Neuronal stem cell (in vitro differentiated cells): ENCODE measurements around the gene DOCK9.
"Not testable (repeated sequence)": the region's sequence is repeated elsewhere in the genome, so short reads cannot be mapped to it uniquely, and the experiment has no call there.

Experiments used
- DNase-seq: peaks from one replicate; pipeline ENCODE4 v3.0.0-alpha.2; 2013; ENCODE audit warnings: low spot score
- H2AFZ ChIP-seq: one replicate; pipeline ENCODE4 v1.6.1; 2013; ENCODE audit warnings: mild to moderate bottlenecking, low read length, inconsistent platforms
- H2AK5ac ChIP-seq: 2 replicates; pipeline ENCODE4 v1.6.1; 2013; ENCODE audit warnings: low read depth, mild to moderate bottlenecking, inconsistent platforms, low read length, moderate library complexity, mixed read lengths
- H2BK120ac ChIP-seq: 2 replicates; pipeline ENCODE4 v1.6.1; 2013; ENCODE audit warnings: low read depth, mild to moderate bottlenecking, inconsistent platforms, low read length, moderate library complexity, mixed read lengths
- H2BK12ac ChIP-seq: one replicate; pipeline ENCODE4 v1.6.1; 2013; ENCODE audit warnings: low read length, inconsistent platforms
- H2BK15ac ChIP-seq: 2 replicates; pipeline ENCODE4 v1.6.1; 2013; ENCODE audit warnings: mild to moderate bottlenecking, low read length, inconsistent platforms, mixed read lengths
- H2BK5ac ChIP-seq: one replicate; pipeline ENCODE4 v1.6.1; 2013; ENCODE audit warnings: inconsistent platforms, mild to moderate bottlenecking, low read length, moderate library complexity
- H3K14ac ChIP-seq: one replicate; pipeline ENCODE4 v1.6.1; 2013; ENCODE audit warnings: low read length, inconsistent platforms
- H3K18ac ChIP-seq: 2 replicates; pipeline ENCODE4 v1.6.1; 2013; ENCODE audit warnings: low read length, inconsistent platforms
- H3K23ac ChIP-seq: 2 replicates; pipeline ENCODE4 v1.6.1; 2013; ENCODE audit warnings: low read depth, mild to moderate bottlenecking, mixed read lengths, low read length, inconsistent platforms; ENCODE audit not compliant: poor library complexity
- H3K27ac ChIP-seq: replicated peaks from 3 replicates; pipeline ENCODE4 v1.5.1; 2013; ENCODE audit warnings: low read length, inconsistent platforms
- H3K27me3 ChIP-seq, 3 experiments: 2 replicates each; pipeline ENCODE4 v1.6.1; 2013; ENCODE audit warnings: low read length in 3 of 3, mild to moderate bottlenecking in 2 of 3, inconsistent platforms in 1 of 3, low read depth in 1 of 3, mixed read lengths in 1 of 3, moderate library complexity in 1 of 3; ENCODE audit not compliant: control insufficient read depth in 3 of 3, insufficient read depth in 3 of 3
- H3K36me3 ChIP-seq, 2 donors: replicated peaks in 1 of 2; 2 replicates each; pipeline ENCODE4 v1.6.1; 2013; ENCODE audit warnings: low read length in 2 of 2; ENCODE audit not compliant: control insufficient read depth in 2 of 2, insufficient read depth in 2 of 2
- H3K4ac ChIP-seq: 2 replicates; pipeline ENCODE4 v1.6.1; 2013; ENCODE audit warnings: inconsistent platforms, mild to moderate bottlenecking, low read length, moderate library complexity
- H3K4me1 ChIP-seq, 2 donors: 1 replicate in 1 of 2; 2 replicates in 1 of 2; pipeline ENCODE4 v1.6.1; 2013; ENCODE audit warnings: low read length in 2 of 2, low read depth in 1 of 2; ENCODE audit not compliant: control insufficient read depth in 2 of 2, insufficient read depth in 1 of 2
- H3K4me2 ChIP-seq: one replicate; pipeline ENCODE4 v1.6.1; 2013; ENCODE audit warnings: mild to moderate bottlenecking, low read length, inconsistent platforms; ENCODE audit not compliant: insufficient read depth, poor library complexity, severe bottlenecking
- H3K4me3 ChIP-seq, 2 donors: 2 replicates each; pipeline ENCODE4 v1.5.1; 2013; ENCODE audit warnings: low read length in 2 of 2, mild to moderate bottlenecking in 2 of 2, inconsistent platforms in 1 of 2, moderate library complexity in 1 of 2
- H3K79me1 ChIP-seq: one replicate; pipeline ENCODE4 v1.6.1; 2013; ENCODE audit warnings: low read depth, mild to moderate bottlenecking, inconsistent platforms, low read length, moderate library complexity
- H3K9ac ChIP-seq: one replicate; pipeline ENCODE4 v1.6.1; 2013; ENCODE audit warnings: mild to moderate bottlenecking, low read depth, low read length, inconsistent platforms; ENCODE audit not compliant: poor library complexity
- H3K9me3 ChIP-seq, 2 donors: replicated peaks in 1 of 2; 2 replicates each; pipeline versions ENCODE3 to v1.6.1; 2013; ENCODE audit warnings: low read length in 2 of 2, mild to moderate bottlenecking in 2 of 2, inconsistent platforms in 1 of 2, low read depth in 1 of 2, mixed read lengths in 1 of 2, moderate library complexity in 1 of 2; ENCODE audit not compliant: control insufficient read depth in 2 of 2, insufficient read depth in 1 of 2
- H4K8ac ChIP-seq: one replicate; pipeline ENCODE4 v1.6.1; 2013; ENCODE audit warnings: low read depth, mild to moderate bottlenecking, inconsistent platforms, low read length, moderate library complexity
- H4K91ac ChIP-seq: one replicate; pipeline ENCODE4 v1.6.1; 2013; ENCODE audit warnings: low read length, low read depth, mild to moderate bottlenecking, inconsistent platforms; ENCODE audit not compliant: poor library complexity
- WGBS, 2 donors: extraction: QIAGEN DNeasy Blood & Tissue Kit; methylation state at CpG; one replicate each; pipeline ENCODE4 v1.1.7; 2013; ENCODE audit warnings: missing lambda C conversion rate in 2 of 2, mixed read lengths in 1 of 2; ENCODE audit not compliant: insufficient read length in 2 of 2, insufficient replicate concordance in 1 of 2; ENCODE audit errors: extremely low coverage in 2 of 2; 5-methylcytosine and 5-hydroxymethylcytosine counted together

Gene DOCK9

DNA sequence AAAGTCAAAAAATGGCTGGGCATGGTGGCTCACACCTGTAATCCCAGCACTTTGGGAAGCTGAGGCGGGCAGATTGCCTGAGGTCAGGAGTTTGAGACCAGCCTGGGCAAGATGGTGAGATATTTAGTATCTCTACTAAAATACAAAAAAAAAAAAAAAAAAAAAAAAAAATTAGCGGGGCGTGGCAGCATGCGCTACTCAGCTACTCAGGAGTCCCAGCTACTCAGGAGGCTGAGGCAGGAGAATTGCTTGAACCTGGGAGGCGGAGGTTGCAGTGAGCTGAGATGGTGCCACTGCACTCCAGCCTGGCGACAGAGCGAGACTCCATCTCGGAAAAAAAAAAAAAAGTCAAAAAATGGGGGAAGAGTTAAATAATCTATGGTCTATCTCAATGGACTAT lies 83.0 kb downstream of the DOCK9 start:
- not testable (repeated sequence) for H3K9me3 ChIP-seq, H3K4ac ChIP-seq, H3K27ac ChIP-seq, H3K14ac ChIP-seq, DNase-seq, H2AK5ac ChIP-seq, H2BK120ac ChIP-seq, H3K4me3 ChIP-seq, H3K4me2 ChIP-seq, H3K18ac ChIP-seq, H3K23ac ChIP-seq, H2BK12ac ChIP-seq, H3K79me1 ChIP-seq, H3K4me1 ChIP-seq, H3K36me3 ChIP-seq, H3K27me3 ChIP-seq, H2BK5ac ChIP-seq, H2BK15ac ChIP-seq, H4K91ac ChIP-seq, H2AFZ ChIP-seq, H4K8ac ChIP-seq, H3K9ac ChIP-seq
- WGBS, 2 donors = no CpG with 5 or more reads among the region's 8 CpGs

GRCh38 chr13:98893371-98893770 lies 84.5 kb downstream of the DOCK9 start:
- H3K14ac ChIP-seq = no peak overlapping the region
- no peaks in the 10 kb centered on the region for H3K27me3 ChIP-seq
- no peak overlapping the region for H2BK12ac ChIP-seq
- H2AFZ ChIP-seq = no peak overlapping the region
- no peak overlapping the region for H2BK5ac ChIP-seq
- no peak overlapping the region for H3K4me3 ChIP-seq
- no peak overlapping the region for H3K4me2 ChIP-seq
- DNase-seq = no peak
- WGBS, 2 donors = no CpG with 5 or more reads among the region's 5 CpGs
- H3K4ac ChIP-seq = no peak overlapping the region
- no peak overlapping the region for H2AK5ac ChIP-seq
- H3K79me1 ChIP-seq = no peaks in the 10 kb centered on the region
- no peak overlapping the region for H2BK120ac ChIP-seq
- H3K27ac ChIP-seq = no peak overlapping the region
- H4K91ac ChIP-seq = no peak overlapping the region
- no peaks in the 10 kb centered on the region for H3K36me3 ChIP-seq
- H3K23ac ChIP-seq = no peak overlapping the region
- no peaks in the 10 kb centered on the region for H3K9me3 ChIP-seq
- peaks cover 3 to 9% of the 10 kb centered on the region in 2 donors for H3K4me1 ChIP-seq
- H3K18ac ChIP-seq = no peak overlapping the region
- H2BK15ac ChIP-seq = no peak overlapping the region
- no peak overlapping the region for H4K8ac ChIP-seq
- H3K9ac ChIP-seq = no peak overlapping the region

GRCh38 chr13:98892821-98893220 lies 85.0 kb downstream of the DOCK9 start:
- no peak overlapping the region for H2BK120ac ChIP-seq
- WGBS, 2 donors = no CpG with 5 or more reads among the region's 5 CpGs

GRCh38 chr13:98892077-98892476 lies 85.8 kb downstream of the DOCK9 start:
- no peak overlapping the region for H2AFZ ChIP-seq
- H4K8ac ChIP-seq = no peak overlapping the region
- no peaks in the 10 kb centered on the region for H3K27me3 ChIP-seq
- H2BK120ac ChIP-seq = no peak overlapping the region
- H3K4me1 ChIP-seq = peaks cover 3 to 9% of the 10 kb centered on the region in 2 donors
- H2BK5ac ChIP-seq = no peak overlapping the region
- H4K91ac ChIP-seq = no peak overlapping the region
- no peak overlapping the region for H3K27ac ChIP-seq
- H3K36me3 ChIP-seq = no peaks in the 10 kb centered on the region
- H2AK5ac ChIP-seq = no peak overlapping the region
- H3K4ac ChIP-seq = no peak overlapping the region
- no peak overlapping the region for H3K4me2 ChIP-seq
- no CpG with 5 or more reads among the region's 3 CpGs for WGBS, 2 donors
- no peak overlapping the region for H3K4me3 ChIP-seq
- H3K9me3 ChIP-seq = no peaks in the 10 kb centered on the region
- no peaks in the 10 kb centered on the region for H3K79me1 ChIP-seq
- no peak overlapping the region for H2BK12ac ChIP-seq
- no peak overlapping the region for H3K23ac ChIP-seq
- H3K14ac ChIP-seq = no peak overlapping the region
- no peak for DNase-seq
- H2BK15ac ChIP-seq = no peak overlapping the region
- H3K9ac ChIP-seq = no peak overlapping the region
- no peak overlapping the region for H3K18ac ChIP-seq

More at GRCh38 chr13:98892821-98893220, 85.0 kb downstream of the DOCK9 start:
- Histone ChIP-seq H3K23ac (no peak overlapping the region), H3K4ac (no peak overlapping the region), H3K4me1 (peaks cover 3 to 9% of the 10 kb centered on the region in 2 donors), H2BK15ac (no peak overlapping the region), H2BK5ac (no peak overlapping the region), H4K8ac (no peak overlapping the region), H3K4me2 (no peak overlapping the region), H3K9me3 (no peaks in the 10 kb centered on the region), H2BK12ac (no peak overlapping the region), H3K36me3 (no peaks in the 10 kb centered on the region), H3K79me1 (no peaks in the 10 kb centered on the region), H2AFZ (peak overlapping the region; percentile 36), H3K14ac (no peak overlapping the region), H3K9ac (no peak overlapping the region), H3K18ac (no peak overlapping the region), H4K91ac (no peak overlapping the region), H3K4me3 (no peak overlapping the region), H3K27ac (no peak overlapping the region), H2AK5ac (no peak overlapping the region), H3K27me3 (no peaks in the 10 kb centered on the region)
- no peak for DNase-seq
